ENCODE measurements around the gene PLXNA4. TPM values are rescaled to one million over a fixed set of nuclear protein-coding genes. Genes with fewer than 3 reads are reported as not detected.

PLXNA4 gene
- total RNA-seq, 2 experiments from 2014 or later: 1.2 to 1.4 TPM

DNA sequence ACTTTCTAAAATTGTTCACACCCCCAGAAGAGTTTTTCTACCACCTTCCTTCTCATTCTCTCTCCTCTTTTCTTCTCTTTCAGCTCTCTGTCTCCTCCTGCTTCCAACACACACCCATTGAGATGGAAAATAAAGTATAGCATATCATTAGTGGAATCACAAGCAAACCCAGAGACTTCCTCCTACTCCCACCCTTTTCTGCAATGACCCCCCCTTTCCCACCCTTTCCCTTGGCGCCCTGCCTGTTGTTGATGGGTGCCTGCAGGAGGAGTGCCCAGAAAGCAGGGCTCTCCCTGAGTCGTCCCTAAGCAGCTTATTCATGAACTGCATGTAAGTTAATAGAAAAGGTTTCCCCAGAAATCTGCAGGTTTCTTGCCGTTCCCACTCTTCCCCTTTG lies 300.0 kb downstream of the PLXNA4 start:
- H3K36me3 Mint-ChIP-seq (ENCODE audit: low read depth): no peaks in the 10 kb centered on the region
- H3K27ac Mint-ChIP-seq: no peak overlapping the region
- no peak overlapping the region for H3K4me3 Mint-ChIP-seq
- ChIA-PET CTCF (interaction anchor here (0.6 kb wide), 1 partner anchor 837 kb away, joined by 4 read pairs; no protein-coding TSS in a partner anchor), POLR2A (no interaction called here)
- peaks cover 4% of the 10 kb centered on the region for H3K27me3 Mint-ChIP-seq
- H3K4me1 Mint-ChIP-seq: no peaks in the 10 kb centered on the region
- no peaks in the 10 kb centered on the region for H3K9me3 Mint-ChIP-seq
- no peak for DNase-seq

DNA sequence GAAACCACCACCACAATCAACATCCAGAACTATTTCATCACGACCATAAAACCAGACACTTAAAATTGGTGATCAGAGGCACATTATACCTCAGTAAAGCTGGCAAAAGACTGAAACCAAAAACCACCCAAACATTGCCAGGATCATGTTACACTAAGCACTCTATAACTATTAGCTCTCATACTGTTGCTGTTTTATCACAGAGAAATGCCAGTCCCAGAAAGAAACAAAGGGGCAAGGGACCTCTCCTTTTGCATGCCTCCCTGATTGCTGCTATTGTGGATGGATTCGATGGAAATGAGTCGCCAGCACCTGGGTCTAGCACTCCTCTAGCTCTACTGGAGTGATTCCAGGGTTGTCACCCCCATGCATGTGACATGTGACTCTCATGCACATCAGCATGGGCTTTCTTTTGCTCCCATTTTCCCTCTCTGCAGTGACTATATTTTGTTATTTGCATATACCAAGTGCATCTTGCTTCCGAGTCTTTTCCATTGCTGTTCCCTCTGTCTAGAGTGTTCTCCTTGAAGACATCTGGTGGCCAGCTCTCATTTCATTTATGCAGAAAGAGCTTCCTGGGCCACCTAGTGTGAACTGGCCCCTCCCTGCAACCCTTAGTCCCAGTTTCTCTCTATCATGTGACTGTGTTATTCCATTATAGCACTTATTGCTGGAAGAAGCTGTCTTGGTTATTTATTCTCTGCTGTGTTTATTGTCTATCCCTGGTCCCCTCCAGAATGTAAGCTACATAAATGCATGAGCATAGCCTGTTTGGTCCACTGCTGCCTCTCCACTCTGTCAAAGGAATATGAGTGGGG lies 300.6 kb downstream of the PLXNA4 start:
- H3K27me3 Mint-ChIP-seq: peaks cover 4% of the 10 kb centered on the region
- H3K4me1 Mint-ChIP-seq: no peaks in the 10 kb centered on the region
- H3K9me3 Mint-ChIP-seq: no peaks in the 10 kb centered on the region
- no peak overlapping the region for H3K4me3 Mint-ChIP-seq
- CTCF ChIA-PET: no interaction called here
- no peak overlapping the region for H3K27ac Mint-ChIP-seq
- POLR2A ChIA-PET: interaction anchor here (1.1 kb wide), 1 partner anchor 60 kb away, joined by 3 read pairs; no protein-coding TSS in a partner anchor
- DNase-seq: no peak
- no peaks in the 10 kb centered on the region for H3K36me3 Mint-ChIP-seq (ENCODE audit: low read depth)

DNA sequence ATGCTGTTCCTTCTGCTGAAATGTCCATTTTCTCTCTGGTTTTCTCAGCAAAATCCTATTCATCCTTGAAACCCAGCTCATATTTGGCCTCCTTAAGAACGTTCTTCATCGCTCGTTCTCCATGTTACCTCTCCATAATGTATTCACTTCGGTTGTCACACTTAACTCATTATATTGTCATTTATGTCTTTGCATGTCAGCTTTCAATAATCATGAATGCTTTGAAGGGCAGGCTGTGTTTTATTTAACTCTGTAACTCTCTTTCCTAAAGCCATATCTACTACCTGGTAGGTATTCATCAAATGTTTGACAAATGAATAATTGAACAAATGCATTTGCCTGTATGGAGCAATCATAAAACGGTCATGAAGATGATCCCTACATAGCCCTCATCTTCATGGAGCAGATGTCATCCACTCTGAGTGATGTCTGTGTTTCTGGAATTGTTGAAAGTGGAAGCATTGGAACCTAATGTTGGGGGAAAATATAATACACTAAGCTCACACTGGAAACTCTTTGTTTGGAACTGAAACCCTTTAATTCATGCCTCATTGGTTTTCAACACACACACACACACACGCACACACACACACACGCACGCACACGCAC lies 303.4 kb downstream of the PLXNA4 start:
- peaks cover 2% of the 10 kb centered on the region for H3K27me3 Mint-ChIP-seq
- no peaks in the 10 kb centered on the region for H3K36me3 Mint-ChIP-seq (ENCODE audit: low read depth)
- no peak overlapping the region for H3K4me3 Mint-ChIP-seq
- H3K9me3 Mint-ChIP-seq: no peaks in the 10 kb centered on the region
- ChIA-PET POLR2A (no interaction called here), CTCF (no interaction called here)
- H3K4me1 Mint-ChIP-seq: no peaks in the 10 kb centered on the region
- no peak overlapping the region for H3K27ac Mint-ChIP-seq
- no peak for DNase-seq

DNA sequence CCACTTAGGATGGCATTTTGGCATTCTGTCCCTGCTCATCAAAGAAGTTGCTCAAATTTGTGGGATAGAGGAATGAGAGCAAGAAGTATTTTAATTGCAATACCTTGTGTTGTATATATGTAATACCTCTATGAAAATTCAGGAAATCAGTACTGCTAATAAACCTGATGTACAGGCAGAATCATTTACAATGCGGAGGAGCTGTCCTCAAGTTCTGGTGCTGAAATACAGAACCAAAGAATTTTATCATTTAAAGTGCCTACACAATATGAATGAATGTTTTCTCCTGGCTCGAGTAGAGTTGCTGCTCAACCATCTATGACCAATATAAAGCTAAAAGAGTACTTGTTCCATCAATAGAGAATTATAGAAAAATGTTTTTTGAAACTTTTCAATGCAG lies 305.8 kb downstream of the PLXNA4 start:
- CTCF ChIA-PET: no interaction called here
- Mint-ChIP-seq H3K4me1 (no peaks in the 10 kb centered on the region), H3K27ac (no peak overlapping the region), H3K36me3 (ENCODE audit: low read depth) (no peaks in the 10 kb centered on the region), H3K9me3 (no peaks in the 10 kb centered on the region), H3K27me3 (no peaks in the 10 kb centered on the region), H3K4me3 (no peak overlapping the region)
- DNase-seq: no peak
- POLR2A ChIA-PET: interaction anchor here (1.6 kb wide), 1 partner anchor 8 kb away, joined by 3 read pairs; no protein-coding TSS in a partner anchor

- POLR2A ChIA-PET: interaction anchor here (1.6 kb wide), 1 partner anchor 9 kb away, joined by 3 read pairs; no protein-coding TSS in a partner anchor
- Mint-ChIP-seq H3K27ac (no peak overlapping the region), H3K9me3 (no peaks in the 10 kb centered on the region), H3K4me3 (no peak overlapping the region), H3K36me3 (ENCODE audit: low read depth) (no peaks in the 10 kb centered on the region), H3K27me3 (no peaks in the 10 kb centered on the region), H3K4me1 (no peaks in the 10 kb centered on the region)
- no peak for DNase-seq
- CTCF ChIA-PET: no interaction called here
These were observed 306.6 kb downstream of the PLXNA4 start for GRCh38 chr7:132269718-132270117.

DNA sequence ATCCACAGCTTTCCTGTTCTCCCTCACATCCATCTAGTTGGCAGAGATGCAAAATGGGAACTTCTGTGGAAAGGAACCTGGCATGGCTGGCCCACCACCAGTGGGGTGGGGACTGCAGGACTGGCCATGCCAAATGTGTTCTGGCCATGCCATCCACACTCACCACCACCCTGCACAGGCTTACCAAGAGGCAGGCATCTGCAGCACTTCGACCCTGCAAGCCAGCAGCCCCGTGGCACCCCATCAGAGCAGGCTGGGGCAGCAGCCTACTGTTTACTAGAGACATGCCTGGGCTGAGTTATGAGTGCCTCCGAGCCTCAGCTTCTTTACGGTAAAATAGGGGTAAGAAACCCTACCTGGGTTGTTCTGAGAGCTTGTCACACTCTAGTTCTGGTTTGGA lies 313.1 kb downstream of the PLXNA4 start:
- CTCF ChIA-PET: interaction anchor here (0.7 kb wide), 1 partner anchor 8 kb away, joined by 3 read pairs; no protein-coding TSS in a partner anchor
- Mint-ChIP-seq H3K27me3 (peaks cover 3% of the 10 kb centered on the region), H3K9me3 (no peaks in the 10 kb centered on the region), H3K27ac (no peak overlapping the region), H3K4me1 (no peaks in the 10 kb centered on the region), H3K36me3 (ENCODE audit: low read depth) (no peaks in the 10 kb centered on the region), H3K4me3 (no peak overlapping the region)
- no peak for DNase-seq
- POLR2A ChIA-PET: no interaction called here

GRCh38 chr7:132262160-132262470 lies 314.2 kb downstream of the PLXNA4 start:
- Mint-ChIP-seq H3K27me3 (peaks cover 3% of the 10 kb centered on the region), H3K4me1 (no peaks in the 10 kb centered on the region), H3K36me3 (ENCODE audit: low read depth) (no peaks in the 10 kb centered on the region), H3K4me3 (no peak overlapping the region), H3K27ac (no peak overlapping the region), H3K9me3 (no peaks in the 10 kb centered on the region)
- ChIA-PET POLR2A (no interaction called here), CTCF (no interaction called here)
- DNase-seq: no peak

- no peaks in the 10 kb centered on the region for H3K36me3 Mint-ChIP-seq (ENCODE audit: low read depth)
- no peak overlapping the region for H3K27ac Mint-ChIP-seq
- peaks cover 3% of the 10 kb centered on the region for H3K27me3 Mint-ChIP-seq
- no peaks in the 10 kb centered on the region for H3K9me3 Mint-ChIP-seq
- ChIA-PET POLR2A (no interaction called here), CTCF (no interaction called here)
- no peak for DNase-seq
- H3K4me3 Mint-ChIP-seq: no peak overlapping the region
- H3K4me1 Mint-ChIP-seq: no peaks in the 10 kb centered on the region
These were observed 314.7 kb downstream of the PLXNA4 start for GRCh38 chr7:132261327-132262159.

DNA sequence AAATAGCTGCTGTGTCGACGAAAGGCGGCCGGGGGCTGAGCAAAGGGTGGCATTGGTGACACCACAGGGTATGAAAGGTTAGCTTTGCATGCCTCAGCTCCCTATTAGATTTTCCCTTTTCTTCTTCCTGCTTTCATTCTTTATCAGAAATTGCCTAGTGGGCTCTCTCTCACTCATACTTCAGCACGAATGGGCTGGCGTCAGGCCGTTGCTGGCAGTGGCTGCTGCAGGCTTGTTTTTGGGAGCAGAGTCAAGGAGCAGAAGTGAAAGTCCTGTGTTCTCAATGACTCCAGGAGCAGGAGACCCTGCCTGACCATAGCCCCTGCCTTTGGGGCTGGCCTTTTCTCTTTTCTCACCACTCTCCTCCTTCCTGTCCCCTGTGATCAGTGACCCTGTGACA lies 318.0 kb downstream of the PLXNA4 start:
- H3K27ac Mint-ChIP-seq: no peak overlapping the region
- H3K36me3 Mint-ChIP-seq (ENCODE audit: low read depth): no peaks in the 10 kb centered on the region
- POLR2A ChIA-PET: no interaction called here
- H3K9me3 Mint-ChIP-seq: no peaks in the 10 kb centered on the region
- no peak overlapping the region for H3K4me3 Mint-ChIP-seq
- CTCF ChIA-PET: no interaction called here
- H3K4me1 Mint-ChIP-seq: no peaks in the 10 kb centered on the region
- H3K27me3 Mint-ChIP-seq: peaks cover 6% of the 10 kb centered on the region
- no peak for DNase-seq

DNA sequence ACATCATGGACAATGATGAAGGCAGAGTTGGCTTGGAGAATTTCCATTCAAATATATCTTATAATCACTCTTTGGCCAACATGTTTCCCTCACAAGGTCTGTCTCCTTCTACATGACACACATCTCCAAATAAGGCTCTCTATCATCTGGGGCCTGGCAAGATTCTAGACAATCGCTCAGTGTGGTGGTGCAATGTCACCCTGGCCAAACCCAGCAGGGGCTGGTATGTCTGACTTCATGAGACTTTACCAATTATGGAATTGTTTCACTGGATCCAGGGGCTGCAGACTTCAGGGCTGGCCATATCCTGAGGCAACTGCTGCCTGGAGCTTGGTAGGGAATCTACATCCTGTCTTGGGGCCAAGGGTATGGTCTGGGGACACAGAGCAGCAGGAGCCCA lies 319.0 kb downstream of the PLXNA4 start:
- H3K36me3 Mint-ChIP-seq (ENCODE audit: low read depth): no peaks in the 10 kb centered on the region
- no peaks in the 10 kb centered on the region for H3K9me3 Mint-ChIP-seq
- CTCF ChIA-PET: no interaction called here

GRCh38 chr7:132256721-132257212 lies 319.5 kb downstream of the PLXNA4 start:
- Mint-ChIP-seq H3K27me3 (peaks cover 7% of the 10 kb centered on the region), H3K27ac (no peak overlapping the region), H3K9me3 (no peaks in the 10 kb centered on the region), H3K4me1 (no peaks in the 10 kb centered on the region), H3K4me3 (no peak overlapping the region), H3K36me3 (ENCODE audit: low read depth) (no peaks in the 10 kb centered on the region)
- DNase-seq: no peak
- ChIA-PET CTCF (no interaction called here), POLR2A (no interaction called here)

More for the DNA sequence above, 319.0 kb downstream of the PLXNA4 start:
- H3K27me3 Mint-ChIP-seq: peaks cover 7% of the 10 kb centered on the region
- no peak overlapping the region for H3K4me3 Mint-ChIP-seq
- POLR2A ChIA-PET: no interaction called here
- no peaks in the 10 kb centered on the region for H3K4me1 Mint-ChIP-seq
- H3K27ac Mint-ChIP-seq: no peak overlapping the region
- no peak for DNase-seq

DNA sequence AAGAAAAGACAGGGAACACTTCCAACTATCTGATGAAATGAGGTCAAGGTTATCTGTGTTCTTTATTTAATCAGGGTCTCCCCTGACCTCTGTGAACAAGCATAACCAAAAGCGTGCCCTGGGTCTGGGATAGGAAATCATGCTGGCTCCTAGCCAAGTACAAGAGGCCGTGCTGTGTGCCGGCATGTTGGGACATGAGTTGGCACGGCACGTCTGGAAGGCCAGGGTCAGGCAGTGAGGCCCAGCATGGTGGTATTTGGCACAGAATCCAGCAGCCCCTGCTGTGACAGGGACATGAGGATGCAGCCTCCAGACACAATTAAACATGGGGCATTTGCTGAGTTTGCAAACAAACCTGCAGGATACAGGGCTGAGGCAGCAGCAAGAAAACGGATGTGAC lies 320.4 kb downstream of the PLXNA4 start:
- Mint-ChIP-seq H3K27ac (no peak overlapping the region), H3K4me1 (no peaks in the 10 kb centered on the region), H3K36me3 (ENCODE audit: low read depth) (no peaks in the 10 kb centered on the region), H3K27me3 (peaks cover 7% of the 10 kb centered on the region), H3K4me3 (no peak overlapping the region), H3K9me3 (no peaks in the 10 kb centered on the region)
- POLR2A ChIA-PET: no interaction called here
- DNase-seq: no peak
- CTCF ChIA-PET: no interaction called here

DNA sequence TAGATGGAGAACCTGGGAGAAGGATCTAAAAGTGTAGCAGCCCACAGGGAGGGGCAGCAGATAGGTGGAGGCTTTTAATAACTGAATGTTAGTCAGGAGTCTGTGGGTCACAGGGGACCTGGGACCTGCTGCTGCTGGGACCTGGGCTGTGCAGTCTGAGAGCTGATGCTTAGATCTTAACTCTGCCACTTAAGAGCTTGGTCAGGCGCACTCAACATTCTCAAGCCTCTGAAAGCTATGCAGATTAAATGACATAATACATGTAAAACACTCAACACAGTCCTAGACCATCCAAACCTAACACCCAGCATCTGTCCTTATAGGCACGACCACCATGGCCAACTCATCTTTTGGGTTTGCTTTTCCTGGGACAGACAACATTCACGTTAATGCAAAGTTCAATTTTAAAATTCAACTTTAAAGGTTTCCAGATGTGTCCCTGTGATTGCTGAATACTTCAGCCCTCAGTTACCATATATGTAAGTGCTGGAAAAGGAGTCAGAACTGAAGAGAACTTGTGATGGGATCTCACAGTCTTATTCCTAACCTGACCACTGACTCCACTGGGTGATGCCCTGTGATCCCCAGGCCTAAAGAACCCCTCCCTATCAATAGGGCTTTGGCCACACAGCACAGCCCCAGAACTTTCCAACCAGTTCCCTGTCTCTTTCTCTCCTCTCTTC lies 321.0 kb downstream of the PLXNA4 start:
- POLR2A ChIA-PET: no interaction called here
- Mint-ChIP-seq H3K27ac (no peak overlapping the region), H3K36me3 (ENCODE audit: low read depth) (no peaks in the 10 kb centered on the region), H3K4me3 (no peak overlapping the region), H3K4me1 (no peaks in the 10 kb centered on the region), H3K9me3 (no peaks in the 10 kb centered on the region), H3K27me3 (peaks cover 6% of the 10 kb centered on the region)
- CTCF ChIA-PET: interaction anchor here (0.6 kb wide), 1 partner anchor 7 kb away, joined by 3 read pairs; no protein-coding TSS in a partner anchor
- DNase-seq: no peak
